GM18907 (cell line): ENCODE data around the gene RAET1G.

Experiments used
- ATAC-seq: cut with Tn5 transposase; IDR thresholded peaks from one replicate; pipeline ENCODE4 v1.9.1; 2021; ENCODE audit warnings: mild to moderate bottlenecking, moderate library complexity; ENCODE audit not compliant: unreplicated experiment

RAET1G gene

DNA sequence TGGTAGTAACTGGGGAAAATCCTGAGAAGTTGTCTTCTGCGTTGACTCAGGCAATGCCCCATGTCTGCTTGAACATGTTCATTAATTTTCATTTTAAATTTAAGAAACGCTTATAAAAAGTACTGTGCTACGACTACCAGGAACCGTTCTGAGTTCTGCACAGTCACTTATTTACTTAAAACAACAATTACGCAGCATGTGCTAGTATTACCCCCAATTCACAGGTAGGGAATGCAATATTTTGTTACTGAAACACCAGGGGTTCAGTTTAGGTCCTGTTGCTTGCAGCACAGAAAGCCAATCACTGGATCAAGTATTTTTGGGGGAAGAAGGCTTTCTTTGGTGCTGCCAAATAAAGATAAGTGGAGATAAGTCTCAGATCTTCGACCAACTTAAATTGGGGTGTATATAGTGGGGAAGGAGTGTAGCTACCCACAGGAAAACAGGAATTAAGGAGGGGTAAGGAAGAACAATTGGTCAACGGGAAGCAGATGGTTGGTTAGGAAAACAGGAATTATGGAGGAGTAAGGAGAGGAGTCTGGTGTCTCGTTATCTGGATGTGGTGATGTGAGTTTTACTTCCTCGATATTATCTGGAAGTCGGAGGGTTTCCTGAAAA is 53.5 kb downstream of the RAET1G start:
- ATAC-seq, result no peak

DNA sequence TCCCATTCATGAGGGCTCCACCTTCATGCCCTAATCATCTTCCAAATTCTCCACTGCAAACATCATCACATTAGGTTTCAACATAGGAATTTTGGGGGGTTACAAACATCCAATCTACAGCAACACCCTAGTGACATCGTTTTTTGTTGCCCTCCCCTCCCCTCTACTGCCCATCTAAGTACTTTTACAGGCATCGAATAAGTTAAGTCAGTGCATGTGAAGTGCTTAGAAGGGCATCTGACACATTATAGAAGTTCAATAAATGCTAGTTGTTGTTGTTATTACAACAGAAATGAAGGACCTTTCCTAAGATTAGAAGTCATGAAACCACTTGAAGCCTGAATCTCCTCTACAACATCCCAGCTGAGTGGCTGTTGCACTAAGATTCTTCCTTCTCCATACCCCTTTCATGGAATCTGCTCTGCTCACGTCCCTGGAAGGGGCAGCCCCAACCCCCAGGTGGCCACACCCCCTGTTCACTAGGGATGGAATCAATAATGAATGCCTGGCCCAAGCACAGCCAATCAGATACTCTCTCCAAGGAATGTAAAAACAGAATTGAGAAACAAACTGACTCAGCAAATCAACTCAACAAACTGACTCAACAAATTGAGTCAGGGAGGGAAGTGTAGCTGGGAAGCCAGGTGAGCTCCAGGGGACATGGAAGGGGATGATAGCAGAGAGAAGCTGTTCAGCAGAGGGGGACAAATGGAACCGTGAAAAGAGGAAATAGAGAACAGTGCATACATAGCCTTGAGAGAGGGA is 54.9 kb downstream of the RAET1G start:
- ATAC-seq, result no peak
